Hepatocyte (in vitro differentiated cells): ENCODE measurements around the gene SYNGR4.

Source experiments
- EZH2 ChIP-seq: fragments of 200-600 bp; sonication (generic); IDR thresholded peaks from 2 replicates; pipeline ENCODE4 v1.6.1; 2016; ENCODE audit warnings: antibody characterized with exemption, mild to moderate bottlenecking, borderline replicate concordance
- TF ChIP-seq, protein P1 (sequence below): fragments of 200-600 bp; sonication (generic); IDR thresholded peaks from 2 replicates; pipeline ENCODE4 v1.5.1; 2016; ENCODE audit warnings: antibody characterized with exemption, mild to moderate bottlenecking; ENCODE audit not compliant: poor library complexity

GRCh38 chr19:48325265-48325910, 38.8 kb upstream of the SYNGR4 start, which contains the start of gene EMP3:
- TF ChIP-seq, protein P1, sequence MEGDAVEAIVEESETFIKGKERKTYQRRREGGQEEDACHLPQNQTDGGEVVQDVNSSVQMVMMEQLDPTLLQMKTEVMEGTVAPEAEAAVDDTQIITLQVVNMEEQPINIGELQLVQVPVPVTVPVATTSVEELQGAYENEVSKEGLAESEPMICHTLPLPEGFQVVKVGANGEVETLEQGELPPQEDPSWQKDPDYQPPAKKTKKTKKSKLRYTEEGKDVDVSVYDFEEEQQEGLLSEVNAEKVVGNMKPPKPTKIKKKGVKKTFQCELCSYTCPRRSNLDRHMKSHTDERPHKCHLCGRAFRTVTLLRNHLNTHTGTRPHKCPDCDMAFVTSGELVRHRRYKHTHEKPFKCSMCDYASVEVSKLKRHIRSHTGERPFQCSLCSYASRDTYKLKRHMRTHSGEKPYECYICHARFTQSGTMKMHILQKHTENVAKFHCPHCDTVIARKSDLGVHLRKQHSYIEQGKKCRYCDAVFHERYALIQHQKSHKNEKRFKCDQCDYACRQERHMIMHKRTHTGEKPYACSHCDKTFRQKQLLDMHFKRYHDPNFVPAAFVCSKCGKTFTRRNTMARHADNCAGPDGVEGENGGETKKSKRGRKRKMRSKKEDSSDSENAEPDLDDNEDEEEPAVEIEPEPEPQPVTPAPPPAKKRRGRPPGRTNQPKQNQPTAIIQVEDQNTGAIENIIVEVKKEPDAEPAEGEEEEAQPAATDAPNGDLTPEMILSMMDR, result no peak
- TF ChIP-seq EZH2, result no peak
